Tibial artery (tissue), 4 donors: ENCODE measurements around the gene CHD8.

Experiments used
- DNase-seq, 2 donors: peaks; one replicate each; pipeline ENCODE4 v3.0.0-alpha.2; 2019
- H3K27ac ChIP-seq, 2 donors: fragments of 200-600 bp; sonication (generic) in 1 of 2; 1 replicate in 1 of 2; 2 replicates in 1 of 2; pipeline ENCODE4 v1.5.1; 2018 to 2019; ENCODE audit warnings: mild to moderate bottlenecking in 1 of 2
- H3K27me3 ChIP-seq, 2 donors: fragments of 200-600 bp; sonication (generic) in 1 of 2; one replicate each; pipeline versions ENCODE4 v1.5.1 to v1.6.0; 2016 to 2019
- H3K36me3 ChIP-seq, 3 donors: fragments of 200-600 bp; sonication (generic) in 2 of 3; one replicate each; pipeline ENCODE4 v1.5.1; 2016 to 2019; ENCODE audit warnings: mild to moderate bottlenecking in 2 of 3
- H3K4me1 ChIP-seq, 4 donors: fragments of 200-600 bp; sonication (generic) in 2 of 4; 1 replicate in 3 of 4; 2 replicates in 1 of 4; pipeline ENCODE4 v1.5.1; 2016 to 2019
- H3K4me3 ChIP-seq, 2 donors: fragments of 200-600 bp; sonication (generic) in 1 of 2; 1 replicate in 1 of 2; 2 replicates in 1 of 2; pipeline ENCODE4 v1.5.1; 2018 to 2019; ENCODE audit warnings: mild to moderate bottlenecking in 2 of 2
- H3K9me3 ChIP-seq, 3 donors: fragments of 200-600 bp; sonication (generic) in 1 of 3; one replicate each; pipeline ENCODE4 v1.5.1; 2016 to 2019
- intact Hi-C: fragments of 100-400 bp; cut with DNase I; formaldehyde crosslinking; loops from one replicate; pipeline ENCODE4 v1.15.0; 2023; ENCODE audit warnings: low total_unique reads
- TF ChIP-seq, protein P1 (sequence below), 2 experiments: fragments of 200-600 bp in 1 of 2; fragments of 450-650 bp in 1 of 2; IDR thresholded peaks; one replicate each; pipeline ENCODE4 v1.5.1; 2017 to 2019; ENCODE audit warnings: antibody characterized with exemption in 2 of 2, mild to moderate bottlenecking in 1 of 2, moderate library complexity in 1 of 2

CHD8 gene, protein sequence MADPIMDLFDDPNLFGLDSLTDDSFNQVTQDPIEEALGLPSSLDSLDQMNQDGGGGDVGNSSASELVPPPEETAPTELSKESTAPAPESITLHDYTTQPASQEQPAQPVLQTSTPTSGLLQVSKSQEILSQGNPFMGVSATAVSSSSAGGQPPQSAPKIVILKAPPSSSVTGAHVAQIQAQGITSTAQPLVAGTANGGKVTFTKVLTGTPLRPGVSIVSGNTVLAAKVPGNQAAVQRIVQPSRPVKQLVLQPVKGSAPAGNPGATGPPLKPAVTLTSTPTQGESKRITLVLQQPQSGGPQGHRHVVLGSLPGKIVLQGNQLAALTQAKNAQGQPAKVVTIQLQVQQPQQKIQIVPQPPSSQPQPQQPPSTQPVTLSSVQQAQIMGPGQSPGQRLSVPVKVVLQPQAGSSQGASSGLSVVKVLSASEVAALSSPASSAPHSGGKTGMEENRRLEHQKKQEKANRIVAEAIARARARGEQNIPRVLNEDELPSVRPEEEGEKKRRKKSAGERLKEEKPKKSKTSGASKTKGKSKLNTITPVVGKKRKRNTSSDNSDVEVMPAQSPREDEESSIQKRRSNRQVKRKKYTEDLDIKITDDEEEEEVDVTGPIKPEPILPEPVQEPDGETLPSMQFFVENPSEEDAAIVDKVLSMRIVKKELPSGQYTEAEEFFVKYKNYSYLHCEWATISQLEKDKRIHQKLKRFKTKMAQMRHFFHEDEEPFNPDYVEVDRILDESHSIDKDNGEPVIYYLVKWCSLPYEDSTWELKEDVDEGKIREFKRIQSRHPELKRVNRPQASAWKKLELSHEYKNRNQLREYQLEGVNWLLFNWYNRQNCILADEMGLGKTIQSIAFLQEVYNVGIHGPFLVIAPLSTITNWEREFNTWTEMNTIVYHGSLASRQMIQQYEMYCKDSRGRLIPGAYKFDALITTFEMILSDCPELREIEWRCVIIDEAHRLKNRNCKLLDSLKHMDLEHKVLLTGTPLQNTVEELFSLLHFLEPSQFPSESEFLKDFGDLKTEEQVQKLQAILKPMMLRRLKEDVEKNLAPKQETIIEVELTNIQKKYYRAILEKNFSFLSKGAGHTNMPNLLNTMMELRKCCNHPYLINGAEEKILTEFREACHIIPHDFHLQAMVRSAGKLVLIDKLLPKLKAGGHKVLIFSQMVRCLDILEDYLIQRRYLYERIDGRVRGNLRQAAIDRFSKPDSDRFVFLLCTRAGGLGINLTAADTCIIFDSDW (N-terminal part only)

DNA sequence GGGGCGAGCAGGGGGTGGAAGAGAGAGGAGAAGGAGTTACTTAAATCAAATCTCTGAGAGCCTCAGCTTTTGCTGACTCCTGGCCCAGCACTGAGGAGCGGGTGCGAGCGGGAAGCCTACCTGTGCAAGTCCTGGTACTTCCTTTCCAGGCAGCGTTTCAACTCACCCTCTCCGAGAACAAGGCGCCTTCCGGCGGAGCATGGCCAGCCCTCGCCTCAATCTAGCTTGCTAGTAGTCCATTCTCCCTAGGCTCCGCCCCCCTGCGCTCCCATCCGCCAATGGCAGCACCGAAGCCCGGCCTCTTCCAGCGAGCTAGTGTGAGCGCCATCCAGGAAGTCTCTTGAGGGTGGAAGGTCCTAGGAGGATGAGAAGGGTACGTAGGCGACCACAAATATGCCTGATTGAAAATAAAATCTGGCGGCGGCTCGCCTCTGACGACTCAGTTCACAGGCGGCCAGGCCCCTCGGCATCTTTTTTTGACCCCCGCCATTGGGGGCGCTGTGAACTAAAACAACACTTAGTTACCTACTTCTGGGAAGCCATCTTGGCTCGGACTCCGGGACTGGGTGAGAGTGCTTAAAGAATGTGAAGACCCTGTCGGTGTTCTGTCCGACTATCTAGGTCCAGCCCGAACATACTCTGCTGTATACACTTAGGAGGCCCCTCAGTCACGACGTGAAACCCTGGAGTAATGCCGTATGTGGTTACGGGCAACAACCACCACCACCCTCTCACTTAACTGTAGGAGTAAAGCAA is at the start of gene CHD8:
CHD8 (minus strand) TSS at position 212 of the 756 bp plus-strand sequence. CDS start 24,480 bp downstream, outside the sequence.
- Histone ChIP-seq H3K9me3 (no peaks in the 10 kb centered on the region), H3K36me3 (peaks cover 6 to 31% (median 19%) of the 10 kb centered on the region in 3 donors), H3K27ac (peak within 1 kb of the TSS; percentile 84 to 95), H3K4me3 (peak within 1 kb of the TSS; percentile 84 to 91), H3K27me3 (no peaks in the 10 kb centered on the region), H3K4me1 (peaks cover 0 to 32% (median 18%) of the 10 kb centered on the region in 4 donors)
- DNase-seq = peak; percentile 100
- intact Hi-C loops = loop anchor here (1.0 kb wide), 1 partner anchor 19 kb away; no protein-coding TSS in a partner anchor
- TF ChIP-seq, protein P1, sequence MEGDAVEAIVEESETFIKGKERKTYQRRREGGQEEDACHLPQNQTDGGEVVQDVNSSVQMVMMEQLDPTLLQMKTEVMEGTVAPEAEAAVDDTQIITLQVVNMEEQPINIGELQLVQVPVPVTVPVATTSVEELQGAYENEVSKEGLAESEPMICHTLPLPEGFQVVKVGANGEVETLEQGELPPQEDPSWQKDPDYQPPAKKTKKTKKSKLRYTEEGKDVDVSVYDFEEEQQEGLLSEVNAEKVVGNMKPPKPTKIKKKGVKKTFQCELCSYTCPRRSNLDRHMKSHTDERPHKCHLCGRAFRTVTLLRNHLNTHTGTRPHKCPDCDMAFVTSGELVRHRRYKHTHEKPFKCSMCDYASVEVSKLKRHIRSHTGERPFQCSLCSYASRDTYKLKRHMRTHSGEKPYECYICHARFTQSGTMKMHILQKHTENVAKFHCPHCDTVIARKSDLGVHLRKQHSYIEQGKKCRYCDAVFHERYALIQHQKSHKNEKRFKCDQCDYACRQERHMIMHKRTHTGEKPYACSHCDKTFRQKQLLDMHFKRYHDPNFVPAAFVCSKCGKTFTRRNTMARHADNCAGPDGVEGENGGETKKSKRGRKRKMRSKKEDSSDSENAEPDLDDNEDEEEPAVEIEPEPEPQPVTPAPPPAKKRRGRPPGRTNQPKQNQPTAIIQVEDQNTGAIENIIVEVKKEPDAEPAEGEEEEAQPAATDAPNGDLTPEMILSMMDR (IDR thresholded peaks at IDR 0.05) = peak; percentile 46 to 48

DNA sequence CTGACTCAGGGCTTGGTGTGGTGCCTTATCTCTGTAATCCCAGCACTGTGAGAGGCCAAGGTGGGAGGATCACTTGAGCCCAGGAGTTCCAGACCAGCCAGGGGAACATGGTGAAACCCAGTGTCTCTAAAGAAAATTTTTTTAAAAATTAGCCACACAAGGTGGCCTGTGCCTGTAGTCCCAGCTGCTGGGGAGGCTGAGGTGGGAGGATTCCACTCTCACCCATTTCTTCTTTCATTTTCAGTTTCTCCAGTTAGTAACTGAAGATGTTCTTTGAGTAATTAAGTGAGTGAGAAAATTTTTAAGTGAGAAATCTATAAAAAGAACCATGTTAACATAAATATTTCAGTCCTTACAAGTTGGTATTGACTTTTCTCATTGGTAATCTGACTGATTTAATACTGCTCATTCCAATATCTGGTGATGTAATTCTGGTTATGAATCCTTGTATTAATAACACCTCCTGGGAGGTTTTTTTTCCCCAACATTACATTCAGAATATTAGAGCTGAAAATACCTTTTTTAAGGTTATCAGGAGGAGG is 49.2 kb upstream of the CHD8 start:
- TF ChIP-seq, protein P1 (IDR thresholded peaks at IDR 0.05) = no peak
- H3K4me3 ChIP-seq = no peak overlapping the region
- peaks cover 24 to 60% (median 31%) of the 10 kb centered on the region in 3 donors for H3K36me3 ChIP-seq
- no peaks in the 10 kb centered on the region for H3K9me3 ChIP-seq
- no peak for DNase-seq
- intact Hi-C loops = no loop called here
- H3K4me1 ChIP-seq = peaks cover 0 to 18% (median 12%) of the 10 kb centered on the region in 4 donors
- H3K27me3 ChIP-seq = no peaks in the 10 kb centered on the region
- H3K27ac ChIP-seq = no peak overlapping the region

DNA sequence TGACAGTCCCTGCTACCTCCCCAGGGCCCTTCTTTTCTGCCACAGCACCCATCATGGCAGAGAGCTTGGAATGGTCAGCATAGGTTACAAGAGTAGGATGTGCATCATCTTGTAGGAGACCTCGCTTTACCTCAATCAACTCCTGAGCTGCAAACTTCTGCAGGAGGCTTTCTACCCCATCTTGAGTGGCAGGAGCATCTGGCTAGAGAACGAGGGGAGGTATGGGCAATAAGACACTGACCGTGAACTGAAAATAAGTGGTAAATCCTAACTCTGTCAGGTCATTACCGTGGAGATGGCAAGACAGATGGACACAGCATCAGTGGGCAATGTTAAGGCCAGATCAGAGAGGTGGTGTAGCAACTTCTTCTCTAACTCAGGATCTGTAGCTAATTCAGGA is 47.5 kb upstream of the CHD8 start:
- intact Hi-C loops = loop anchor here (5.0 kb wide), 1 partner anchor 54 kb away; no protein-coding TSS in a partner anchor
- DNase-seq = no peak
- TF ChIP-seq, protein P1 (IDR thresholded peaks at IDR 0.05) = no peak

DNA sequence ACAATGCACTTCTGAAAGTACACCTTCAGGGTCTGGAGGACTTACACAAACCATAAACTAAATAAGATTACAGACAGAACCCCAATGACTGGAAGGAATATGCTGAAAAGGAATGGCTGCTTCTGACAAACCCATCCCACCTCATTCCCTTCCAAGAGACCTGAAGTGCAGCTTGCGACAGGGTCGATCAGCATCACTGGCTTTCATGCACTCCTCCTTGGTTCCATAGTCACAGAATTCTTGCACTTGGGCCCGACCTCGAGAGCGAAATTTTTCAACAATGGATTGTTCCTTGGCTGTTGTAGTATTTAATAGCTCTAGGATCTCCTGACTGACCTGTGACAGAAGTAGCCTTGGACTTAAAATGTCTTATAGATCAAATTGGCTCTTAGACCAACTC is 45.6 kb upstream of the CHD8 start:
- Histone ChIP-seq H3K27me3 (no peaks in the 10 kb centered on the region), H3K4me1 (peaks cover 0 to 6% (median 0%) of the 10 kb centered on the region in 4 donors), H3K4me3 (no peak overlapping the region), H3K9me3 (no peaks in the 10 kb centered on the region), H3K36me3 (peaks cover 32 to 73% (median 57%) of the 10 kb centered on the region in 3 donors), H3K27ac (no peak overlapping the region)
- no peak for DNase-seq
- TF ChIP-seq, protein P1 (IDR thresholded peaks at IDR 0.05) = no peak
- intact Hi-C loops = loop anchor here (5.0 kb wide), 1 partner anchor 56 kb away; no protein-coding TSS in a partner anchor

More for the DNA sequence above, 47.5 kb upstream of the CHD8 start:
- peaks cover 30 to 67% (median 47%) of the 10 kb centered on the region in 3 donors for H3K36me3 ChIP-seq
- H3K27me3 ChIP-seq = no peaks in the 10 kb centered on the region
- H3K9me3 ChIP-seq = no peaks in the 10 kb centered on the region
- no peak overlapping the region for H3K27ac ChIP-seq
- H3K4me1 ChIP-seq = peaks cover 0 to 6% (median 2%) of the 10 kb centered on the region in 4 donors
- H3K4me3 ChIP-seq = no peak overlapping the region
